Stimulated activated CD4-positive, alpha-beta T cell treated with anti-CD3 and anti-CD28 coated beads, TNF-alpha, amount 100 ng/mL, for 1 hour (primary cell): ENCODE measurements around the gene PDF.
"Not testable (repeated sequence)": the region's sequence is repeated elsewhere in the genome, so short reads cannot be mapped to it uniquely, and the experiment has no call there.

Experiments used
- DNase-seq, 3 donors: peaks; one replicate each; pipeline ENCODE4 v3.0.0-alpha.2; 2020; ENCODE audit warnings: low read depth in 3 of 3, low spot score in 1 of 3

Gene PDF

GRCh38 chr16:69316595-69317034 is 13.8 kb downstream of the PDF start:
- no peak for DNase-seq

- DNase-seq: no peak
Measured at GRCh38 chr16:69315486-69316311, 14.7 kb downstream of the PDF start.

GRCh38 chr16:69314534-69314933 is 15.9 kb downstream of the PDF start:
- no peak for DNase-seq

- DNase-seq: no peak
Measured at GRCh38 chr16:69313469-69313868, 16.9 kb downstream of the PDF start.

GRCh38 chr16:69311533-69312387 is 18.6 kb downstream of the PDF start:
- peak in 1 of 3 donors; percentile 16 for DNase-seq

GRCh38 chr16:69310653-69311532 is 19.5 kb downstream of the PDF start, which contains the start of gene VPS4A:
VPS4A (plus strand) TSS chr16:69311350; CDS start chr16:69311512, 162 bp downstream.
- DNase-seq: peak; percentile 94 to 98 (median 97)

- DNase-seq: no peak
Measured at GRCh38 chr16:69309316-69309715, 21.1 kb downstream of the PDF start.

GRCh38 chr16:69307856-69308255 is 22.5 kb downstream of the PDF start:
- no peak for DNase-seq

GRCh38 chr16:69307091-69307490 is 23.3 kb downstream of the PDF start:
- no peak for DNase-seq

GRCh38 chr16:69306031-69306430 is 24.4 kb downstream of the PDF start:
- DNase-seq: no peak

GRCh38 chr16:69302301-69302700 is 28.1 kb downstream of the PDF start:
- DNase-seq: no peak

GRCh38 chr16:69301861-69302260 is 28.5 kb downstream of the PDF start:
- DNase-seq: no peak

GRCh38 chr16:69301187-69301586 is 29.2 kb downstream of the PDF start:
- DNase-seq: no peak

GRCh38 chr16:69298261-69298660 is 32.1 kb downstream of the PDF start:
- no peak for DNase-seq

- DNase-seq: not testable (repeated sequence)
Measured at GRCh38 chr16:69296771-69297170, 33.6 kb downstream of the PDF start.

GRCh38 chr16:69294051-69294450 is 36.3 kb downstream of the PDF start:
- no peak for DNase-seq

- no peak for DNase-seq
Measured at GRCh38 chr16:69293401-69293800, 37.0 kb downstream of the PDF start.

GRCh38 chr16:69291657-69292056 is 38.7 kb downstream of the PDF start:
- not testable (repeated sequence) for DNase-seq

- peak in 1 of 3 donors; percentile 4 for DNase-seq
Measured at GRCh38 chr16:69286941-69287713, 43.3 kb downstream of the PDF start.

GRCh38 chr16:69285240-69285639 is 45.1 kb downstream of the PDF start:
- no peak for DNase-seq
